Mesendoderm (in vitro differentiated cells): ENCODE measurements around the gene KCNG1.

Experiments
- DNase-seq: peaks from one replicate; pipeline ENCODE4 v3.0.0; 2013
- H2AK5ac ChIP-seq: 2 replicates; pipeline ENCODE4 v1.6.1; 2013; ENCODE audit warnings: low read length, inconsistent platforms
- H2BK120ac ChIP-seq: 2 replicates; pipeline ENCODE4 v1.6.1; 2013; ENCODE audit warnings: low read depth, mild to moderate bottlenecking, low read length, moderate library complexity, mixed read lengths
- H2BK15ac ChIP-seq: replicated peaks from 2 replicates; pipeline ENCODE4 v1.6.1; 2013; ENCODE audit warnings: low read depth, mild to moderate bottlenecking, moderate library complexity
- H2BK5ac ChIP-seq: 2 replicates; pipeline ENCODE4 v1.6.1; 2013; ENCODE audit warnings: low read length, inconsistent platforms
- H3K18ac ChIP-seq: 2 replicates; pipeline ENCODE4 v1.6.1; 2013; ENCODE audit warnings: mild to moderate bottlenecking, low read length, mixed read lengths
- H3K23ac ChIP-seq: one replicate; pipeline ENCODE4 v1.6.1; 2013; ENCODE audit warnings: low read length
- H3K27ac ChIP-seq: 2 replicates; pipeline ENCODE4 v1.5.1; 2013; ENCODE audit warnings: low read depth, mild to moderate bottlenecking, inconsistent platforms, low read length, moderate library complexity
- H3K27me3 ChIP-seq: 2 replicates; pipeline ENCODE4 v1.6.1; 2013; ENCODE audit warnings: low read length, control low read depth, mild to moderate bottlenecking, inconsistent platforms; ENCODE audit not compliant: insufficient read depth, poor library complexity
- H3K36me3 ChIP-seq: 2 replicates; pipeline ENCODE4 v1.6.1; 2013; ENCODE audit warnings: low read length, inconsistent platforms; ENCODE audit not compliant: control insufficient read depth, insufficient read depth
- H3K4ac ChIP-seq: one replicate; pipeline ENCODE4 v1.6.1; 2013; ENCODE audit warnings: low read depth, mild to moderate bottlenecking, low read length, moderate library complexity
- H3K4me1 ChIP-seq: 2 replicates; pipeline ENCODE4 v1.6.1; 2013; ENCODE audit warnings: low read depth, low read length, inconsistent platforms; ENCODE audit not compliant: control insufficient read depth
- H3K4me2 ChIP-seq: 2 replicates; pipeline ENCODE4 v1.6.1; 2013; ENCODE audit warnings: low read length
- H3K4me3 ChIP-seq: 2 replicates; pipeline ENCODE4 v1.5.1; 2013; ENCODE audit warnings: mild to moderate bottlenecking, low read length
- H3K56ac ChIP-seq: one replicate; pipeline ENCODE4 v1.6.1; 2013; ENCODE audit warnings: low read length
- H3K79me1 ChIP-seq: 2 replicates; pipeline ENCODE4 v1.6.1; 2013; ENCODE audit warnings: low read length, inconsistent platforms
- H3K79me2 ChIP-seq: 2 replicates; pipeline ENCODE4 v1.6.1; 2013; ENCODE audit warnings: mild to moderate bottlenecking, low read length; ENCODE audit not compliant: control insufficient read depth, insufficient read depth
- H3K9ac ChIP-seq: 2 replicates; pipeline ENCODE4 v1.6.1; 2013; ENCODE audit warnings: low read length, inconsistent platforms
- H4K5ac ChIP-seq: one replicate; pipeline ENCODE4 v1.6.1; 2013; ENCODE audit warnings: low read length
- H4K8ac ChIP-seq: one replicate; pipeline ENCODE4 v1.6.1; 2013; ENCODE audit warnings: low read depth, mild to moderate bottlenecking, control low read depth, low read length, moderate library complexity
- WGBS: extraction: QIAGEN DNeasy Blood & Tissue Kit; methylation state at CpG from one replicate; pipeline ENCODE4 v1.1.7; 2013; ENCODE audit warnings: low lambda C conversion rate, missing lambda C conversion rate; ENCODE audit not compliant: insufficient coverage; ENCODE audit errors: extremely low coverage; 5-methylcytosine and 5-hydroxymethylcytosine counted together

KCNG1 gene

DNA sequence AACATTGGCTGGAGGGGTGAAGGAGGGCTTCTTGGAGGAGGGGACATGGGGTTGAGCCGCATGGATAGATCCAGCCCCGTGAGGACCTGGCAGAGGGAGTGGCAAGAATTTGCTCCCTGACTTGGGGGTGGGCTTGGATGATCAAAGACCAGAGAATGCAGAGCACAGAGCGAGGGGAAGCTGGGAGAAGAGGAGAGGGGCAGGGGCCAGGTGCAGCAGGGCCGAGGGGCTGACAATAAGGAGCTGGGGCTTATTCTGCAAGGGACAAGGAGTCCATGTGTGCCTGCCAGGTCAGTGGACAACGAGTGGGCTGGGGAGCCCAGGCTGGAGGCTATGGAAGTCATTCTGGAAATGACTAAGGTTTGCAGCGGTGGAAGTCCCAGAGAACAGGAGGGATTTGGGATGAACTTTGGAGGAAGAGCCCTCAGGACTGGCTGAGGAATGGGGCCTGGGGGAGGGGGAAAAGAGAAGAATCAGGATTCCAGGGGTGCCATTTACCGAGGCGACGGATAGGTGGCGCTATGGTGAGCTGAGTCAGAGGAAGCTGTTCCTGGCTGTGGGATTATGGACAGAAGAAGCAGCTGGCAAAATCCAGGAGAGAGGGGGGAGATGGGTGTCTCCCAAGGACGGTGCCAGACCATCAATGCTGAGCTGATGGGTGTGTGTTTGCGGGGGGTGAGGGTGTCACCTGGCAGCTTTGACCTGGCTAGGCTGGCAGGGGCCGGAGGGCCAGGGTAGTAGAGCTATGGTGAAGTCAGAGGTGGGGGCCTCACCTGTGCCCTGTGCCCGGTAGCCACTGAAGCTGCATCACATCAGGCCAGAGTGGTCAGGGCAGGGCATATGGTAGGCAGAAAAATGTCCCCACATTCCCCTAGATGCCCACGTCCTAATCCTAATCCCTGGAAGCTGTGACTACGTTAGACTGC lies 7.8 kb downstream of the KCNG1 start:
- peak; percentile 92 for DNase-seq
- H3K4ac ChIP-seq, result no peak overlapping the region
- H2BK15ac ChIP-seq, result no peak overlapping the region
- H2AK5ac ChIP-seq, result peak overlapping the region; percentile 72
- peak overlapping the region; percentile 62 for H3K9ac ChIP-seq
- H3K56ac ChIP-seq, result peak overlapping the region; percentile 84
- no peak overlapping the region for H2BK120ac ChIP-seq
- H3K79me2 ChIP-seq, result peaks cover 21% of the 10 kb centered on the region
- no peak overlapping the region for H3K4me3 ChIP-seq
- peaks cover 11% of the 10 kb centered on the region for H3K4me1 ChIP-seq
- no peak overlapping the region for H3K18ac ChIP-seq
- peaks cover 24% of the 10 kb centered on the region for H3K79me1 ChIP-seq
- no peaks in the 10 kb centered on the region for H3K27me3 ChIP-seq
- no peaks in the 10 kb centered on the region for H3K36me3 ChIP-seq
- H4K5ac ChIP-seq, result no peak overlapping the region
- H3K23ac ChIP-seq, result peak overlapping the region; percentile 34
- H3K4me2 ChIP-seq, result no peak overlapping the region
- H2BK5ac ChIP-seq, result peak overlapping the region; percentile 49
- WGBS, result no CpG with 5 or more reads among the region's 16 CpGs
- H3K27ac ChIP-seq, result peak overlapping the region; percentile 13
- no peak overlapping the region for H4K8ac ChIP-seq

GRCh38 chr20:51013577-51014330 lies 9.2 kb downstream of the KCNG1 start:
- Histone ChIP-seq H3K9ac (peak overlapping the region; percentile 26), H2BK15ac (no peak overlapping the region), H3K23ac (no peak overlapping the region), H3K27me3 (no peaks in the 10 kb centered on the region), H4K8ac (no peak overlapping the region), H3K79me1 (peaks cover 27% of the 10 kb centered on the region), H3K4ac (no peak overlapping the region), H3K18ac (no peak overlapping the region), H3K36me3 (peaks cover 7% of the 10 kb centered on the region), H3K4me1 (peaks cover 10% of the 10 kb centered on the region), H3K56ac (no peak overlapping the region), H3K4me3 (no peak overlapping the region), H3K4me2 (no peak overlapping the region), H3K27ac (no peak overlapping the region), H4K5ac (no peak overlapping the region), H3K79me2 (peaks cover 12% of the 10 kb centered on the region), H2AK5ac (no peak overlapping the region), H2BK120ac (no peak overlapping the region), H2BK5ac (no peak overlapping the region)
- DNase-seq, result no peak
- WGBS, result no CpG with 5 or more reads among the region's 8 CpGs

DNA sequence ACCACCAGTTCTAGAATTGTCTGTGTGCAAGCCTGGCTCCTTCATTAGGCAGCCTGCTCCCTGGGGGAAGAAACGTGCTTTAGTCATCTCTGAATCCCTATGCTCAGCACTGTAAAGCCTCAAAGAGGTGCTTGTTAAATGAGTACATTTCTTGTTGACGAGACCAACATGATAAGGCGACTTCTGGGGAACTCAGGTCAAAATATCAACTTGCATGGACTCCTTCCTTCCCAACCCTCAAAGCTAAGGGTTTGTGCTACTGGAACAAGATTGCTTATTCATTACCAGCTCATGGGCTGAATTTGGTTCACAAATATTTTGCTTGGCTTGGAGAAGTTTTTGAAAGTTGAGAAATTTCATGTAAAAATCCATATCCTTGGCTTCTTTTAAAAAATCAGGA lies 10.6 kb downstream of the KCNG1 start:
- Histone ChIP-seq H3K27me3 (no peaks in the 10 kb centered on the region), H3K4me1 (peaks cover 10% of the 10 kb centered on the region), H3K4ac (no peak overlapping the region), H2AK5ac (no peak overlapping the region), H2BK120ac (no peak overlapping the region), H3K79me1 (peaks cover 23% of the 10 kb centered on the region), H3K4me3 (no peak overlapping the region), H3K56ac (no peak overlapping the region), H3K4me2 (no peak overlapping the region), H4K8ac (no peak overlapping the region), H3K79me2 (peaks cover 1% of the 10 kb centered on the region), H3K27ac (no peak overlapping the region), H2BK5ac (no peak overlapping the region), H3K23ac (no peak overlapping the region), H3K18ac (no peak overlapping the region), H3K36me3 (peaks cover 7% of the 10 kb centered on the region), H2BK15ac (no peak overlapping the region), H3K9ac (no peak overlapping the region), H4K5ac (no peak overlapping the region)
- no peak for DNase-seq
- WGBS, result no CpG with 5 or more reads among the region's 3 CpGs

- Histone ChIP-seq H3K23ac (no peak overlapping the region), H3K27me3 (no peaks in the 10 kb centered on the region), H2BK120ac (no peak overlapping the region), H3K18ac (no peak overlapping the region), H3K4me2 (no peak overlapping the region), H3K79me2 (peaks cover 1% of the 10 kb centered on the region), H3K4me3 (no peak overlapping the region), H4K8ac (no peak overlapping the region), H3K4me1 (peaks cover 10% of the 10 kb centered on the region), H3K4ac (no peak overlapping the region), H2BK5ac (no peak overlapping the region), H2AK5ac (no peak overlapping the region), H3K27ac (no peak overlapping the region), H2BK15ac (no peak overlapping the region), H4K5ac (no peak overlapping the region), H3K36me3 (peaks cover 9% of the 10 kb centered on the region), H3K56ac (no peak overlapping the region), H3K9ac (no peak overlapping the region), H3K79me1 (peaks cover 22% of the 10 kb centered on the region)
- WGBS, result no CpG with 5 or more reads among the region's 4 CpGs
- no peak for DNase-seq
Observed at GRCh38 chr20:51011479-51011878, 11.4 kb downstream of the KCNG1 start.

DNA sequence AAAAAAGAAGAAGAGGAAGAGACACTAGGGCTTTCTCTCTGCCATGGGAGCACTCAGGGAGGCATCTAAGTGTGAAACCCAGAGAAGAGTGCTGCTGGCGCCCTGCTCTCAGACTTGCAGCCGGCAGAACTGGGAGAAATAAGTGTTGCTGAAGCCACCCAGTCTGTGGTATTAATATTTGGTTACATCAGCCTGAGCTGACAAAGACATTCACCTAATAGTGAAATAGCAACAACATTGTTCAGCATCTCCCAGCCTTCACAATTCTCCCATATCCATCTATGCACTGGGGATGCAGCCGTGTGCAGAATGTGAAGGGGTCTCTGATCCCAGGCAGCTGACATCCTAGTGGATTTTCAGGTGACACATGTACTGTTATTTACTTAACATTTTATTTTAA lies 12.0 kb downstream of the KCNG1 start:
- H2BK5ac ChIP-seq, result no peak overlapping the region
- no peak overlapping the region for H2AK5ac ChIP-seq
- no peak overlapping the region for H3K27ac ChIP-seq
- H3K36me3 ChIP-seq, result peaks cover 10% of the 10 kb centered on the region
- no peak overlapping the region for H3K18ac ChIP-seq
- H2BK15ac ChIP-seq, result no peak overlapping the region
- no peak overlapping the region for H4K8ac ChIP-seq
- no peak overlapping the region for H3K4ac ChIP-seq
- peaks cover 10% of the 10 kb centered on the region for H3K4me1 ChIP-seq
- H4K5ac ChIP-seq, result no peak overlapping the region
- no peak overlapping the region for H3K4me3 ChIP-seq
- H2BK120ac ChIP-seq, result no peak overlapping the region
- no peaks in the 10 kb centered on the region for H3K27me3 ChIP-seq
- peaks cover 1% of the 10 kb centered on the region for H3K79me2 ChIP-seq
- WGBS, result no CpG with 5 or more reads among the region's 3 CpGs
- no peak for DNase-seq
- no peak overlapping the region for H3K9ac ChIP-seq
- H3K56ac ChIP-seq, result no peak overlapping the region
- H3K79me1 ChIP-seq, result peaks cover 22% of the 10 kb centered on the region
- no peak overlapping the region for H3K4me2 ChIP-seq
- H3K23ac ChIP-seq, result no peak overlapping the region
